HUES48 (cell line): ENCODE results near the gene LPAR2.
"Not testable (repeated sequence)": the region's sequence is repeated elsewhere in the genome, so short reads cannot be mapped to it uniquely, and the experiment has no call there.

Source experiments
- H3K27ac ChIP-seq: one replicate; pipeline ENCODE4 v1.7.0; 2013; ENCODE audit warnings: low read depth, low read length, inconsistent platforms
- H3K27me3 ChIP-seq: 2 replicates; pipeline ENCODE4 v1.6.1; 2013; ENCODE audit warnings: mild to moderate bottlenecking, low read length; ENCODE audit not compliant: control insufficient read depth, insufficient read depth
- H3K36me3 ChIP-seq: 2 replicates; pipeline ENCODE4 v1.6.1; 2013; ENCODE audit warnings: low read length; ENCODE audit not compliant: control insufficient read depth, insufficient read depth
- H3K4me1 ChIP-seq: 2 replicates; pipeline ENCODE4 v1.6.1; 2013; ENCODE audit warnings: mild to moderate bottlenecking, low read length; ENCODE audit not compliant: control insufficient read depth, insufficient read depth
- H3K4me3 ChIP-seq: 2 replicates; pipeline ENCODE4 v1.5.1; 2013; ENCODE audit warnings: mild to moderate bottlenecking, low read depth, low read length
- H3K9ac ChIP-seq: 2 replicates; pipeline ENCODE4 v1.6.1; 2013; ENCODE audit warnings: mild to moderate bottlenecking, low read depth, low read length, moderate library complexity
- H3K9me3 ChIP-seq: 2 replicates; pipeline ENCODE4 v1.6.1; 2013; ENCODE audit warnings: low read length; ENCODE audit not compliant: control insufficient read depth, insufficient read depth

The LPAR2 gene

GRCh38 chr19:19610376-19611202 lies 17.4 kb downstream of the LPAR2 start:
- no peaks in the 10 kb centered on the region for H3K9me3 ChIP-seq
- no peaks in the 10 kb centered on the region for H3K36me3 ChIP-seq
- H3K4me3 ChIP-seq: no peak overlapping the region
- H3K9ac ChIP-seq: no peak overlapping the region
- H3K27ac ChIP-seq: no peak overlapping the region
- H3K27me3 ChIP-seq: no peaks in the 10 kb centered on the region
- H3K4me1 ChIP-seq: no peaks in the 10 kb centered on the region

GRCh38 chr19:19606686-19607085 lies 21.3 kb downstream of the LPAR2 start:
- not testable (repeated sequence) for H3K4me3 ChIP-seq, H3K36me3 ChIP-seq, H3K9me3 ChIP-seq, H3K9ac ChIP-seq, H3K4me1 ChIP-seq, H3K27me3 ChIP-seq, H3K27ac ChIP-seq

GRCh38 chr19:19606021-19606420 lies 22.0 kb downstream of the LPAR2 start:
- no peaks in the 10 kb centered on the region for H3K36me3 ChIP-seq
- H3K27me3 ChIP-seq: no peaks in the 10 kb centered on the region
- no peak overlapping the region for H3K9ac ChIP-seq
- no peaks in the 10 kb centered on the region for H3K9me3 ChIP-seq
- no peak overlapping the region for H3K4me3 ChIP-seq
- H3K4me1 ChIP-seq: peaks cover 10% of the 10 kb centered on the region
- H3K27ac ChIP-seq: no peak overlapping the region

DNA sequence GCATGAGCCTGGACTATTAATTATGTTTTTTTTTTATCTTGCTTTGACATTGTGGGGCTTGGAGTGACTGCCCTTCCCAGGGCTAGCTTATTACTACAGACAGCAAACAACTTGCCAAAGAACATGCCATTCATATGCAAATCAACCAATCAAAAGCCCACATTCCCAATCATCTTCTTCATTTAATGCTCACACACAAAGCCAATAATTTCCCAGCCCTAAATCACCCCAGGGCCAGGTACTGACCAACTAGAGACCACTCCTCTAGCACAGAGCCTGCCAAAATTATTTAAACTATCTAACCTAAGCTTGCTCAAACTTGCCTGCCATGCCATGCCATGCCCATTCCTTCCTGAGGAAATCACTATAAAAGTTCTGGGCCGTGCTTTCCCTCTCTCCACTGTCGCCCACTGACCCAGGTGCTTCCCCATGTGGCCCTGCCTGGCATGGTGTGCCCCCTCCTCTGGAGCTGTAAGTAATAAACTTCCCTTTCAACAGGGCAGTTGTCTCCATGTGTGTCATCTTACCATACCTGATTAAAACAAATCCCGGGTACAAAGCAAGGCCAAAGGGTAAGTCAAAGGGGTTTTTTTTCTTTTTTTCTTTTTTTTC lies 25.2 kb downstream of the LPAR2 start:
- Histone ChIP-seq H3K36me3 (no peaks in the 10 kb centered on the region), H3K4me1 (peaks cover 10% of the 10 kb centered on the region), H3K27me3 (no peaks in the 10 kb centered on the region), H3K9me3 (no peaks in the 10 kb centered on the region), H3K4me3 (no peak overlapping the region), H3K9ac (no peak overlapping the region), H3K27ac (peak overlapping the region; percentile 43)

DNA sequence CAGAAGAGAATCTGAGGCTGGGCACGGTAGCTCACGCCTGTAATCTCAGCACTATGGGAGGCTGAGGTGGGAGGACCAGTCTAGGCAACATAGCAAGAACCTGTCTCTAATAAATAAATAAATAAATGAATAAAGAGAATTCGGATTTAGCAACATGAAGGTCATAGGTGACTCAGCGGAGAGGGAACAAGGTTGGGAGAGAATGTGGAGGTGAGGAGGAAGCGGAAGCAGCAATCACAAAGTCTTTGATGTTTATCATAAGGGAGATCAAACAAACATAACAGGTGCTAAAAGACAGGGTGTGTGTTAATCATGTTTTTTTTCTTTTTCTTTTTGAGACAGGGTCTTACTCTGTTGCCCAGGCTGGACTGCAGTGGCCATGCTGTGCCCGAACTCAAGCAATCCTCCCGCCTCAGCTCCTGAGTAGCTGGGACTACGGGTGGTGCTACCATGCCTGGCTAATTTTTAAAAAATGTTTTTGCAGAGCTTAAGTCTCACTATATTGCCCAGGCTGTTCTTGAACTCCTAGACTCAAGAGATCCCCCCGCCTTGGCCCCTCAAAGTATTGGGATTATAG lies 25.8 kb downstream of the LPAR2 start:
- H3K9me3 ChIP-seq: no peaks in the 10 kb centered on the region
- no peak overlapping the region for H3K9ac ChIP-seq
- H3K27me3 ChIP-seq: no peaks in the 10 kb centered on the region
- H3K36me3 ChIP-seq: no peaks in the 10 kb centered on the region
- peak overlapping the region; percentile 37 for H3K27ac ChIP-seq
- no peak overlapping the region for H3K4me3 ChIP-seq
- peaks cover 10% of the 10 kb centered on the region for H3K4me1 ChIP-seq

DNA sequence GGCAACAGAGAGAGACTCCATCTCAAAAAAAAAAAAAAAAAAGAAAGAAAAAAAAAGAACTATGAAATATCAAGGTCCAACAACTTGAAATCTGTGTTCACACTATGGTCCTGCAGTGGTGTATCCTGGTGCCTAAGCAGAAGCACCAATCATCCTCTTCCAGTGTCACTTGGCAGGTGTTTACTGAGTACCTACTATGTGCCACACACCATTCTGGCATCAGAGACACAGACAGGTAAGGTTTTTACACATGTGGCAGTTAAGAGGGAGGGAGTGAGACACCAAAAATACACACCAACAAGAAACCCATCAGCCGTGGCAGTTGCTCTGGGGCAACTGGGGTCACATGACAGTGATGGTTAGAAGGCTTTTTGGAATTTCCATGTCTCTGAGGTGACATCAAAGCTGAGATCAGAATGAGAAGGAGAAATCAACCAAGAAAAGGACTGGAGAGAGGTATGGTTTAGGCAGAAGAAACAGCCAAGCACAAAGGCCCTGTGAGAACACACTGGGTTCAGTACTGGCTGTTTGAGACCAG lies 27.2 kb downstream of the LPAR2 start:
- Histone ChIP-seq H3K27ac (no peak overlapping the region), H3K9ac (no peak overlapping the region)

DNA sequence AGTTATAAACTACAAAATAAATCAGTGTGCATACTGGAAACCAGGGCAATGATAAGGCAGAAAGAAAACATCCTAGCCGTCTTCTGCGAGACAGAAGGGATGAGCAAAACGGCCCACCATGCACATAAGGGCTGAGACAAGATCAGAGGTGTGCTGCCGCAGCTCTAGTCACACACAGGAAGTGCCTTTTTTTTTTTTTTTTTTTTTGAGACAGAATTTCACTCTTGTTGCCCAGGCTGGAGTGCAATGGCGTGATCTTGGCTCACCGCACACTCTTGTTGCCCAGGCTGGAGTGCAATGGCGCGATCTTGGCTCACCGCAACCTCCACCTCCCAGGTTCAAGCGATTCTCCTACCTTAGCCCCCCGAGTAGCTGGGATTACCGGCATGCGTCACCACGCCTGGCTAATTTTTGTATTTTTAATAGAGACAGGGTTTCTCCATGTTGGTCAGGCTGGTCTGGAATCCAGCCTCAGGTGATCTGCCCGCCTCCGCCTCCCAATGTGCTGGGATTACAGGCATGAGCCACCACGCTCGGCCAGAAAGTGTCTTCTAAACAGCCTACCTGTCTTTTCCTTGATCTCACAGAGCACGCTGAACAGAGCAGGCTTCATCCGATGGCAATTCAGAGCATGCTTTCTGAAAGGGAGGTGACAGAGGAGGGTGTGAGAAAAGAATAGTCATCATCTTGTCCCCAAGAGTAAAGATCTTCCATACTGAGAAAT lies 29.1 kb downstream of the LPAR2 start:
- not testable (repeated sequence) for H3K27me3 ChIP-seq, H3K9ac ChIP-seq, H3K27ac ChIP-seq, H3K4me1 ChIP-seq, H3K9me3 ChIP-seq, H3K36me3 ChIP-seq, H3K4me3 ChIP-seq

More for the DNA sequence above, 27.2 kb downstream of the LPAR2 start:
- Histone ChIP-seq H3K36me3 (no peaks in the 10 kb centered on the region), H3K4me3 (no peak overlapping the region), H3K4me1 (peaks cover 10% of the 10 kb centered on the region), H3K9me3 (no peaks in the 10 kb centered on the region), H3K27me3 (no peaks in the 10 kb centered on the region)

DNA sequence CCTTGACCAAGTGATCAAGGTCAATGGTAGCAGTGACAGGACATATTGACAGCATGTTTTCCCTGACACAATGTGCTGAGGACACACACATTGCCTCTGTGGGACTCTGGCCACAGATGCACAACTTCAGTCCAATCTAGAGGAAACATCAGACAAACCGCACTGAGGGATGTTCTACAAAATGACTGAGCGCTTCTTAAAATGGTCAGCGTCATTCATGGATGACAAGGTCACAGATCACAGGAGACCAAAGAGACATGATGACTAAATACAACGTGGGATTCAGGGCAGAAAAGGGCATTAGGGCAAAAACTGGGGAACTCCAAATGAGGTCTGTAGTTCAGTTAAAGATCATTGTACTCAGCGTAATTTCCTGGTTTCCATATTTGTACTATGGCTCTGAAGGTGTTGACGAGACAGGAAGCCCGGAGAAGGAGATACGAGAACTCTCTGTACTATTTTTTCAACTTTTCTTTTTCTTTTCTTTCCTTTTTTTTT lies 30.2 kb downstream of the LPAR2 start:
- no peak overlapping the region for H3K9ac ChIP-seq
- no peaks in the 10 kb centered on the region for H3K27me3 ChIP-seq
- H3K36me3 ChIP-seq: no peaks in the 10 kb centered on the region
- H3K9me3 ChIP-seq: no peaks in the 10 kb centered on the region
- H3K4me1 ChIP-seq: peaks cover 7% of the 10 kb centered on the region
- no peak overlapping the region for H3K27ac ChIP-seq
- no peak overlapping the region for H3K4me3 ChIP-seq

DNA sequence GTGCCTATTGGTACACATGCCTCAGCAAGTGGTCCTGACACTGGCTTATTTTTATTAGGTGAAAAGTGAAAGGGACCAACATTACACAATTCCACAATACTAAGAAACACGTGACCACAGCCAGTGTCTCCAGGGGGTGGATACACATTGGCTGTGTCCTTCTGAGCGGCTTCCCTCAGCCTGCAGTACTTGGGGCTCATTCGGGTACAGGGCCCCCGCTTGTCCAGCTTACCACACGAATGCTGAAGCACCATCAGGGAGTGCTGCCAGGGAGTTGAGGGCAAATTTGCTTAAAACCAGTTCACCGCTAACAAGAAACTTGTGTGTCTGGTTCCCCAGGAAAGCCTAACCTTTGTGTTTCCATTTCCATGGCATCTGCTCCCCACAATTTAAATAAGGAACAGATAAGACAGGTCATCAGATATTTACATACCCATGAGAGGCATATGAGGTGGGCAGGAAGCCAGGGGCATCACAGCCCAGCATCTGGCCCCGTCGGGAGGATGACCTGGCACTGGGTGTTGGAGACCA lies 32.8 kb downstream of the LPAR2 start:
- Histone ChIP-seq H3K9me3 (no peaks in the 10 kb centered on the region), H3K27ac (no peak overlapping the region), H3K36me3 (no peaks in the 10 kb centered on the region), H3K27me3 (no peaks in the 10 kb centered on the region), H3K9ac (no peak overlapping the region), H3K4me3 (no peak overlapping the region), H3K4me1 (peaks cover 11% of the 10 kb centered on the region)

GRCh38 chr19:19594381-19594780 lies 33.6 kb downstream of the LPAR2 start:
- Histone ChIP-seq H3K36me3 (no peaks in the 10 kb centered on the region), H3K9me3 (no peaks in the 10 kb centered on the region), H3K27me3 (no peaks in the 10 kb centered on the region), H3K27ac (no peak overlapping the region), H3K4me1 (peaks cover 11% of the 10 kb centered on the region), H3K9ac (no peak overlapping the region), H3K4me3 (no peak overlapping the region)
